ENCODE results near the gene VASH1.

GRCh38 chr14:76715511-76716081 lies 45.7 kb upstream of the VASH1 start:
- no peak for TF ChIP-seq POLR2AphosphoS5 (IDR thresholded peaks at IDR 0.05; ENCODE audit: low read depth)
- TF ChIP-seq CTCF (IDR thresholded peaks at IDR 0.05; ENCODE audit: insufficient read depth, low read length): no peak
- TF ChIP-seq GABPA (IDR thresholded peaks at IDR 0.05; ENCODE audit: low read depth): no peak
